ENCODE measurements around the gene FAM162A.
"Not testable (repeated sequence)": the region's sequence is repeated elsewhere in the genome, so short reads cannot be mapped to it uniquely, and the experiment has no call there.

Gene FAM162A

GRCh38 chr3:122416966-122417365 is 33.0 kb downstream of the FAM162A start:
- no peak for DNase-seq (ENCODE audit: low read depth in 2 of 3, low spot score in 1 of 3)

- no peak for DNase-seq (ENCODE audit: low read depth in 2 of 3, low spot score in 1 of 3)
Observed at GRCh38 chr3:122421101-122421500, 37.1 kb downstream of the FAM162A start.

GRCh38 chr3:122421836-122422235 is 37.9 kb downstream of the FAM162A start:
- no peak for DNase-seq (ENCODE audit: low read depth in 2 of 3, low spot score in 1 of 3)

GRCh38 chr3:122427857-122428471 is 44.0 kb downstream of the FAM162A start:
- no peak for DNase-seq (ENCODE audit: low read depth in 2 of 3, low spot score in 1 of 3)

GRCh38 chr3:122430371-122430770 is 46.4 kb downstream of the FAM162A start:
- no peak for DNase-seq (ENCODE audit: low read depth in 2 of 3, low spot score in 1 of 3)

GRCh38 chr3:122435950-122436349 is 52.0 kb downstream of the FAM162A start:
- no peak for DNase-seq (ENCODE audit: low read depth in 2 of 3, low spot score in 1 of 3)

GRCh38 chr3:122443090-122443489 is 59.1 kb downstream of the FAM162A start:
- DNase-seq (ENCODE audit: low read depth in 2 of 3, low spot score in 1 of 3): no peak

GRCh38 chr3:122443762-122444490 is 59.9 kb downstream of the FAM162A start:
- DNase-seq (ENCODE audit: low read depth in 2 of 3, low spot score in 1 of 3): not testable (repeated sequence)

- DNase-seq (ENCODE audit: low read depth in 2 of 3, low spot score in 1 of 3): not testable (repeated sequence)
Observed at GRCh38 chr3:122444491-122444887, 60.5 kb downstream of the FAM162A start.

- DNase-seq (ENCODE audit: low read depth in 2 of 3, low spot score in 1 of 3): not testable (repeated sequence)
Observed at GRCh38 chr3:122448218-122448617, 64.2 kb downstream of the FAM162A start.

- no peak for DNase-seq (ENCODE audit: low read depth in 2 of 3, low spot score in 1 of 3)
Observed at GRCh38 chr3:122451371-122451770, 67.4 kb downstream of the FAM162A start.

- DNase-seq (ENCODE audit: low read depth in 2 of 3, low spot score in 1 of 3): no peak
Observed at GRCh38 chr3:122456074-122456473, 72.1 kb downstream of the FAM162A start.

GRCh38 chr3:122457706-122458105 is 73.7 kb downstream of the FAM162A start:
- DNase-seq (ENCODE audit: low read depth in 2 of 3, low spot score in 1 of 3): no peak

- DNase-seq (ENCODE audit: low read depth in 2 of 3, low spot score in 1 of 3): no peak
Observed at GRCh38 chr3:122458992-122459391, 75.0 kb downstream of the FAM162A start.

- no peak for DNase-seq (ENCODE audit: low read depth in 2 of 3, low spot score in 1 of 3)
Observed at GRCh38 chr3:122461806-122462205, 77.8 kb downstream of the FAM162A start.
